OCI-M1 (cell line): Measurements from ENCODE around the gene VWA3A.
A peak's percentile ranks its signal among the peaks of the same experiment; 100 is the strongest.
"Not testable (repeated sequence)": the region's sequence is repeated elsewhere in the genome, so short reads cannot be mapped to it uniquely, and the experiment has no call there.

Experiments used
- DNase-seq: peaks from one replicate; lab custom pipeline; 2025; lab: John Stamatoyannopoulos, UW

VWA3A gene

GRCh38 chr16:22089910-22090309 lies 2.4 kb upstream of the VWA3A start:
- DNase-seq, result no peak

- DNase-seq, result no peak
Observed at GRCh38 chr16:22091721-22092120, 620 bp upstream of the VWA3A start.

- DNase-seq, result no peak
Observed at GRCh38 chr16:22093331-22093730, 990 bp downstream of the VWA3A start.

GRCh38 chr16:22093996-22094395 lies 1.7 kb downstream of the VWA3A start:
- DNase-seq, result no peak

GRCh38 chr16:22098405-22099255 lies 6.3 kb downstream of the VWA3A start:
- peak; percentile 76 for DNase-seq

GRCh38 chr16:22099256-22099975 lies 7.1 kb downstream of the VWA3A start:
- no peak for DNase-seq

- no peak for DNase-seq
Observed at GRCh38 chr16:22103441-22103840, 11.1 kb downstream of the VWA3A start.

GRCh38 chr16:22109258-22109898 lies 17.0 kb downstream of the VWA3A start:
- no peak for DNase-seq

GRCh38 chr16:22111629-22112028 lies 19.3 kb downstream of the VWA3A start:
- DNase-seq, result not testable (repeated sequence)

GRCh38 chr16:22116095-22116700 lies 23.9 kb downstream of the VWA3A start:
- no peak for DNase-seq

GRCh38 chr16:22117609-22118008 lies 25.3 kb downstream of the VWA3A start:
- DNase-seq, result no peak

GRCh38 chr16:22120440-22120839 lies 28.1 kb downstream of the VWA3A start:
- no peak for DNase-seq

- no peak for DNase-seq
Observed at GRCh38 chr16:22122239-22122638, 29.9 kb downstream of the VWA3A start.

GRCh38 chr16:22123146-22123545 lies 30.8 kb downstream of the VWA3A start:
- DNase-seq, result peak; percentile 38

GRCh38 chr16:22123759-22124490 lies 31.6 kb downstream of the VWA3A start:
- DNase-seq, result no peak

- DNase-seq, result no peak
Observed at GRCh38 chr16:22124583-22125284, 32.4 kb downstream of the VWA3A start.

- no peak for DNase-seq
Observed at GRCh38 chr16:22126037-22126558, 33.8 kb downstream of the VWA3A start.

- DNase-seq, result not testable (repeated sequence)
Observed at GRCh38 chr16:22128537-22128936, 36.2 kb downstream of the VWA3A start.

GRCh38 chr16:22130528-22130927 lies 38.2 kb downstream of the VWA3A start:
- no peak for DNase-seq

GRCh38 chr16:22132801-22133200 lies 40.5 kb downstream of the VWA3A start:
- DNase-seq, result no peak

- DNase-seq, result no peak
Observed at GRCh38 chr16:22138482-22138881, 46.1 kb downstream of the VWA3A start.
